ENCODE data around the gene PROSER1. TPM values are rescaled to one million over a fixed set of nuclear protein-coding genes. Genes with fewer than 3 reads are reported as not detected.

Gene PROSER1
- total RNA-seq, 4 donors from 2014 or later: 22.7 to 63.6 (median 30.7) TPM

GRCh38 chr13:38980750-38981078 is 57.2 kb downstream of the PROSER1 start:
- Histone ChIP-seq H3K36me3 (no peaks in the 10 kb centered on the region), H3K4me1 (no peaks in the 10 kb centered on the region), H3K27ac (no peak overlapping the region), H3K4me3 (replicated peaks in 1 of 3) (no peak overlapping the region), H3K27me3 (no peaks in the 10 kb centered on the region), H3K9me3 (no peaks in the 10 kb centered on the region)
- no peak for DNase-seq
- WGBS, 2 donors: 53 to 55% methylated on average over 2 of the region's 2 CpGs
- no peak for TF ChIP-seq CTCF (IDR thresholded peaks at IDR 0.05)
- no peak for TF ChIP-seq POLR2A (IDR thresholded peaks at IDR 0.05)
- intact Hi-C loops (cut with DNase I): no loop called here

- no peaks in the 10 kb centered on the region for H3K9me3 ChIP-seq
- no peaks in the 10 kb centered on the region for H3K27me3 ChIP-seq
- intact Hi-C loops (cut with DNase I): no loop called here
- TF ChIP-seq CTCF (IDR thresholded peaks at IDR 0.05) (no peak), POLR2A (IDR thresholded peaks at IDR 0.05) (no peak)
- WGBS, 2 donors: 62 to 65% methylated on average over 9 of the region's 9 CpGs
- no peaks in the 10 kb centered on the region for H3K36me3 ChIP-seq
- H3K4me3 ChIP-seq (replicated peaks in 1 of 3): no peak overlapping the region
- H3K27ac ChIP-seq: no peak overlapping the region
- DNase-seq: no peak
- no peaks in the 10 kb centered on the region for H3K4me1 ChIP-seq
Measured at GRCh38 chr13:38979891-38980749, 57.8 kb downstream of the PROSER1 start.

- H3K36me3 ChIP-seq: no peaks in the 10 kb centered on the region
- no peaks in the 10 kb centered on the region for H3K4me1 ChIP-seq
- 92 to 93% methylated on average over 4 of the region's 4 CpGs for WGBS, 2 donors
- no peaks in the 10 kb centered on the region for H3K27me3 ChIP-seq
- TF ChIP-seq CTCF (IDR thresholded peaks at IDR 0.05) (no peak), POLR2A (IDR thresholded peaks at IDR 0.05) (no peak)
- no peak overlapping the region for H3K27ac ChIP-seq
- intact Hi-C loops (cut with DNase I): no loop called here
- no peaks in the 10 kb centered on the region for H3K9me3 ChIP-seq
- DNase-seq: no peak
- no peak overlapping the region for H3K4me3 ChIP-seq (replicated peaks in 1 of 3)
Measured at GRCh38 chr13:38970380-38971051, 67.4 kb downstream of the PROSER1 start.

- no peak for TF ChIP-seq CTCF (IDR thresholded peaks at IDR 0.05)
- no peak for TF ChIP-seq POLR2A (IDR thresholded peaks at IDR 0.05)
- H3K27me3 ChIP-seq: no peaks in the 10 kb centered on the region
- no peak for DNase-seq
- no peaks in the 10 kb centered on the region for H3K36me3 ChIP-seq
- intact Hi-C loops (cut with DNase I): no loop called here
- H3K9me3 ChIP-seq: no peaks in the 10 kb centered on the region
- H3K4me3 ChIP-seq (replicated peaks in 1 of 3): no peak overlapping the region
- 69 to 70% methylated on average over 2 of the region's 2 CpGs for WGBS, 2 donors
- no peaks in the 10 kb centered on the region for H3K4me1 ChIP-seq
- H3K27ac ChIP-seq: no peak overlapping the region
Measured at GRCh38 chr13:38969187-38969586, 68.7 kb downstream of the PROSER1 start.

GRCh38 chr13:38967446-38967845 is 70.4 kb downstream of the PROSER1 start:
- Histone ChIP-seq H3K9me3 (no peaks in the 10 kb centered on the region), H3K4me1 (no peaks in the 10 kb centered on the region), H3K27me3 (no peaks in the 10 kb centered on the region), H3K27ac (no peak overlapping the region), H3K36me3 (no peaks in the 10 kb centered on the region), H3K4me3 (replicated peaks in 1 of 3) (no peak overlapping the region)
- no peak for DNase-seq
- WGBS, 2 donors: 37 to 45% methylated on average over 2 of the region's 2 CpGs
- intact Hi-C loops (cut with DNase I): no loop called here
- no peak for TF ChIP-seq CTCF (IDR thresholded peaks at IDR 0.05)
- no peak for TF ChIP-seq POLR2A (IDR thresholded peaks at IDR 0.05)

All from thyroid gland (tissue), 4 donors.